ENCODE results near the gene EXOC6B. TPM values are rescaled to one million over a fixed set of nuclear protein-coding genes. Genes with fewer than 3 reads are reported as not detected.

Gene EXOC6B
- total and polyA plus RNA-seq, 2 of the 8 experiments (the other 6 are each of a cell fraction or from before 2014, with no cell fraction given), result 13.5 to 33.0 TPM

DNA sequence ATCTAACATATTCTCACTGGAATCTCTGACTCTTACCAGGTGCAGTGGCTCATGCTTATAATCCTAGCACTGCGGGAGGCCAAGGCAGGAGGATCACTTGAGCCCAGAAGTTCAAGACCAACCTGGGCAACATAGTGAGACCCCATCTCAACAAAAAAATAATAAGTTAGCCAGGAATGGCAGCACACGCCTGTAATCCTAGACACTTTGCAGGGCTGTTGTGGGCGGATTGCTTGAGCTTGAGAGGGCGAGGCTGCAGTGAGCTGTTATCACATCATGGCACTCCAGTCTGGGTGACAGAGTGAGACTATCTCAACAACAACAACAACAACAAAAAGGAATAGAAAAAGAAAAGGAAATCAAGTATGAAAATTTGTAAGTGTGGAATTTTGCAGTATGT, 371.6 kb downstream of the EXOC6B start:
- no peak for FAIRE-seq
- no peaks in the 10 kb centered on the region for H3K9me3 ChIP-seq (ENCODE audit: insufficient read depth in 2 of 2, low read depth in 1 of 2, low read length in 1 of 2)

More for the DNA sequence above, 371.6 kb downstream of the EXOC6B start:
- TF ChIP-seq TBP (IDR thresholded peaks at IDR 0.05; ENCODE audit: low read depth, low read length), result no peak
- TF ChIP-seq KDM1A (IDR thresholded peaks at IDR 0.05; ENCODE audit: borderline replicate concordance, low read length), result 0 out of 2 replicates have a peak, but pooled peaks have one; percentile 11
- no peak for TF ChIP-seq TAF1 (IDR thresholded peaks at IDR 0.05; ENCODE audit: low read depth, low read length)
- DNase-seq (ENCODE audit: low read depth in 1 of 2, low spot score in 2 of 2), result no peak
- Histone ChIP-seq H4K8ac (ENCODE audit: extremely low read depth, insufficient read depth, low read length) (no peak overlapping the region), H3K79me1 (ENCODE audit: low read depth, low read length) (no peaks in the 10 kb centered on the region), H4K91ac (replicated peaks; ENCODE audit: insufficient read length, low read length) (no peak overlapping the region), H3K23ac (ENCODE audit: insufficient read length) (no peak overlapping the region), H3K27ac (ENCODE audit: low read depth, low read length) (no peak overlapping the region), H3K23me2 (ENCODE audit: low read depth, low read length) (no peaks in the 10 kb centered on the region), H3K4ac (replicated peaks; ENCODE audit: insufficient read length, low read depth, low read length) (no peak overlapping the region), H3K27me3 (replicated peaks in 1 of 4; ENCODE audit: control insufficient read depth in 3 of 4, extremely low read depth in 1 of 4, insufficient read depth in 3 of 4, low read length in 3 of 4) (no peaks in the 10 kb centered on the region), H2AFZ (ENCODE audit: low read length) (no peak overlapping the region), H4K5ac (ENCODE audit: insufficient read length, low read depth, low read length) (no peak overlapping the region), H3K9ac (replicated peaks in 1 of 4; ENCODE audit: extremely low read depth in 1 of 4, low read depth in 3 of 4, low read length in 3 of 4) (no peak overlapping the region), H3K79me2 (ENCODE audit: control insufficient read depth in 1 of 2, insufficient read depth in 2 of 2, low read length in 2 of 2) (no peaks in the 10 kb centered on the region), H3K36me3 (ENCODE audit: control insufficient read depth in 2 of 4, insufficient read depth in 4 of 4, low read length in 3 of 4) (no peaks in the 10 kb centered on the region), H3K4me1 (replicated peaks in 1 of 4; ENCODE audit: control insufficient read depth in 3 of 4, insufficient read depth in 4 of 4, low read length in 3 of 4) (no peaks in the 10 kb centered on the region), H3K4me2 (ENCODE audit: insufficient read depth in 1 of 2, low read depth in 2 of 2, low read length in 2 of 2) (no peak overlapping the region), H2BK15ac (ENCODE audit: low read length) (no peak overlapping the region), H4K20me1 (replicated peaks in 1 of 2; ENCODE audit: control insufficient read depth in 1 of 2, insufficient read depth in 2 of 2, low read length in 2 of 2) (peaks cover 0 to 2% of the 10 kb centered on the region in 2 experiments), H2BK120ac (replicated peaks; ENCODE audit: low read depth, low read length) (no peak overlapping the region), H2AK5ac (ENCODE audit: low read depth, low read length) (no peak overlapping the region), H3K4me3 (ENCODE audit: extremely low read depth in 1 of 4, insufficient read depth in 2 of 4, low read depth in 3 of 4, low read length in 4 of 4) (no peak overlapping the region), H3K14ac (ENCODE audit: insufficient read length) (no peak overlapping the region), H3K56ac (replicated peaks; ENCODE audit: insufficient read length, low read depth, low read length) (no peak overlapping the region), H2BK5ac (ENCODE audit: low read depth, low read length) (no peak overlapping the region), H2BK20ac (ENCODE audit: low read length) (no peak overlapping the region), H2BK12ac (ENCODE audit: low read depth, low read length) (no peak overlapping the region), H3K18ac (ENCODE audit: extremely low read depth, low read length) (no peak overlapping the region)
- 94% methylated on average over 4 of the region's 4 CpGs; no CpG with 5 or more reads in 1 of the 2 experiments for WGBS, 2 experiments (ENCODE audit: extremely low coverage in 1 of 2, insufficient coverage in 1 of 2, insufficient read length in 1 of 2, insufficient replicate concordance in 2 of 2, low coverage in 1 of 2, low lambda C conversion rate in 2 of 2, missing lambda C conversion rate in 1 of 2)
- POLR2A ChIA-PET (ENCODE audit: partially characterized antibody), result interaction anchor here (1.6 kb wide), 1 partner anchor 10 kb away, joined by 5 read pairs; no protein-coding TSS in a partner anchor
- CTCF ChIA-PET (ENCODE audit: partially characterized antibody), result interaction anchor here (0.7 kb wide), 1 partner anchor 16 kb away, joined by 3 read pairs; no protein-coding TSS in a partner anchor
